Fibroblast of lung (primary cell): ENCODE data around the gene FAM53B. TPM values are rescaled to one million over a fixed set of nuclear protein-coding genes. Genes with fewer than 3 reads are reported as not detected.
"Not testable (repeated sequence)": the region's sequence is repeated elsewhere in the genome, so short reads cannot be mapped to it uniquely, and the experiment has no call there.

Source experiments
- DNase-seq, 2 donors: peaks; one replicate each; pipeline versions ENCODE4 v3.0.0 to v3.0.0-alpha.2; 2010; ENCODE audit warnings: low read depth in 2 of 2
- H2AFZ ChIP-seq: 2 replicates; pipeline ENCODE4 v1.5.1; 2012; ENCODE audit warnings: low read length, control low read depth, inconsistent platforms
- H3K27ac ChIP-seq: 2 replicates; pipeline ENCODE4 v1.5.1; 2011; ENCODE audit warnings: low read length, control low read depth; ENCODE audit not compliant: insufficient read depth
- H3K27me3 ChIP-seq: 2 replicates; pipeline ENCODE4 v1.5.1; 2011; ENCODE audit warnings: mild to moderate bottlenecking, low read length; ENCODE audit not compliant: control insufficient read depth, insufficient read depth
- H3K36me3 ChIP-seq: 2 replicates; pipeline ENCODE4 v1.5.1; 2011; ENCODE audit warnings: low read length; ENCODE audit not compliant: control insufficient read depth, insufficient read depth
- H3K4me1 ChIP-seq: 2 replicates; pipeline ENCODE4 v1.5.1; 2011; ENCODE audit warnings: low read length; ENCODE audit not compliant: control insufficient read depth, insufficient read depth; ENCODE audit errors: extremely low read depth
- H3K4me2 ChIP-seq: 2 replicates; pipeline ENCODE4 v1.5.1; 2011; ENCODE audit warnings: low read length, control low read depth; ENCODE audit not compliant: insufficient read depth; ENCODE audit errors: extremely low read depth
- H3K4me3 ChIP-seq, 4 experiments: fragments of 200-600 bp in 1 of 4; sonication (generic) in 1 of 4; replicated peaks in 1 of 4; 2 replicates each; pipeline ENCODE4 v1.5.1; 2011 to 2016; ENCODE audit warnings: low read length in 4 of 4, low read depth in 3 of 4, mild to moderate bottlenecking in 3 of 4, control low read depth in 2 of 4, inconsistent platforms in 1 of 4, mixed read lengths in 1 of 4; ENCODE audit not compliant: insufficient read depth in 1 of 4; ENCODE audit errors: control extremely low read depth in 1 of 4
- H3K79me2 ChIP-seq: 2 replicates; pipeline ENCODE4 v1.5.1; 2012; ENCODE audit warnings: mild to moderate bottlenecking, low read length, inconsistent platforms; ENCODE audit not compliant: control insufficient read depth, insufficient read depth
- H3K9ac ChIP-seq: 2 replicates; pipeline ENCODE4 v1.5.1; 2011; ENCODE audit warnings: mild to moderate bottlenecking, low read length, control low read depth; ENCODE audit not compliant: insufficient read depth
- H3K9me3 ChIP-seq: 2 replicates; pipeline ENCODE4 v1.5.1; 2012; ENCODE audit warnings: low read depth, low read length; ENCODE audit not compliant: control insufficient read depth, insufficient read depth
- H4K20me1 ChIP-seq: 2 replicates; pipeline ENCODE4 v1.5.1; 2011; ENCODE audit warnings: low read length; ENCODE audit not compliant: control insufficient read depth, insufficient read depth; ENCODE audit errors: extremely low read depth
- EZH2 ChIP-seq: IDR thresholded peaks from 2 replicates; pipeline ENCODE4 v1.5.1; 2012; ENCODE audit warnings: low read length, control low read depth, mild to moderate bottlenecking; ENCODE audit errors: missing control alignments
- polyA plus RNA-seq, 2 donors: library from polyadenylated mRNA; depleted of rRNA in 1 of 2; stranded (reverse) in 1 of 2; unstranded in 1 of 2; fragments of >200 nt; gene quantifications; 2 replicates each; pipeline ENCODE4 v1.2.1, GENCODE V29; 2011 to 2012; ENCODE audit warnings: missing spikeins in 1 of 2
- total RNA-seq: library from RNA; depleted of rRNA; stranded (reverse); fragments of >200 nt; gene quantifications from 2 replicates; pipeline ENCODE4 v1.2.1, GENCODE V29; 2014
- TF ChIP-seq, protein P1 (sequence below), 2 donors: IDR thresholded peaks in 1 of 2; conservative IDR thresholded peaks in 1 of 2; 1 replicate in 1 of 2; 2 replicates in 1 of 2; pipeline ENCODE4 v1.5.1; 2011 to 2012; ENCODE audit warnings: low read length in 2 of 2, control low read depth in 1 of 2, inconsistent platforms in 1 of 2, low read depth in 1 of 2, mild to moderate bottlenecking in 1 of 2

The FAM53B gene
- total and polyA plus RNA-seq, 2 donors (not counting 1 experiment from before 2014, with no cell fraction given), result 2.2 to 11.7 TPM

DNA sequence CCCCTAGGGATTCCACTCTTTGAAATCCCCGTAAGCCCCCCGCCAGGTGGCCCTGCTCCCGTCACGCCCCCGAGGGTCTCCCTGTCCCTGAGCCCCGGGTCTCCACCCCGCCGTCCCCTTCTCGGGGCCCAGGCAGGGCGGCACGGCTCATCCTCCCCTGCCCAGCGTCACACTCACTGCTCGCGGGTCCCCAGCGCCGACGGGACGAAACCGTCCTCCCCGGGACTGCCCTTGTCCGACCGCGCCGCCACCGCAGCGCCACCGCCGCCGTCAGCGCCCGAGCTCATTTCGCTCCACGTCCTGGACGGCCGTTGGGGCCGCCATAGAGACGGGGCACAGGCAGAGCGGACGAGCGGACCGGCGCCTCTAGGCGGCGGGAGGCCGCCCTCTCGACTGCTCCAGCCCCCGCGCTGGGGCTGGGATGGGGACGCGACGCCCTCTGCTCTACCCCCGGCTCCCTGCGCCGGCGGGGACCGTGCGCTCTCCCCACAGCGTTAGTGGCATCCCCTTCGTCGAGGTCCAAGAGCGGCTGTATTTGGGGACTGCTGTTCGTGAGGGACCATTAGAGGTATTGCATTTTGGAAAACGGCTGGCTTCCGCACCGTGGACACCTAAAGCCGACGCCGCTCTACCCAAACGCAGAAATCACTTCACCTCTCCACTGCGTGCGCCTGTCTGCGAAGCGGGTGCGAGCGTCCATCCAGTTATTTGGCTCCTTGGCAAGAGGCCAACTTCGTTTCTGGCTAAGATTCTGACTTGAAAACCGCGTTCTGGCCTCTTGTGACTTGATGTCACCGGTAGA is 47.6 kb upstream of the FAM53B start, which contains the start of gene EEF1AKMT2:
EEF1AKMT2 (minus strand) TSS at position 341 of the 802 bp plus-strand sequence; CDS start at position 287, 54 bp downstream.
- Histone ChIP-seq H3K79me2 (peaks cover 21% of the 10 kb centered on the region), H2AFZ (peak within 1 kb of the TSS; percentile 98), H3K9ac (peak within 1 kb of the TSS; percentile 95), H3K27ac (peak within 1 kb of the TSS; percentile 95), H3K27me3 (no peaks in the 10 kb centered on the region), H3K4me1 (no peaks in the 10 kb centered on the region), H3K4me2 (peak within 1 kb of the TSS; percentile 89), H3K4me3 (peak within 1 kb of the TSS; percentile 91 to 99 (median 92)), H3K9me3 (no peaks in the 10 kb centered on the region), H4K20me1 (no peaks in the 10 kb centered on the region), H3K36me3 (no peaks in the 10 kb centered on the region)
- no peak for TF ChIP-seq EZH2
- TF ChIP-seq, protein P1, sequence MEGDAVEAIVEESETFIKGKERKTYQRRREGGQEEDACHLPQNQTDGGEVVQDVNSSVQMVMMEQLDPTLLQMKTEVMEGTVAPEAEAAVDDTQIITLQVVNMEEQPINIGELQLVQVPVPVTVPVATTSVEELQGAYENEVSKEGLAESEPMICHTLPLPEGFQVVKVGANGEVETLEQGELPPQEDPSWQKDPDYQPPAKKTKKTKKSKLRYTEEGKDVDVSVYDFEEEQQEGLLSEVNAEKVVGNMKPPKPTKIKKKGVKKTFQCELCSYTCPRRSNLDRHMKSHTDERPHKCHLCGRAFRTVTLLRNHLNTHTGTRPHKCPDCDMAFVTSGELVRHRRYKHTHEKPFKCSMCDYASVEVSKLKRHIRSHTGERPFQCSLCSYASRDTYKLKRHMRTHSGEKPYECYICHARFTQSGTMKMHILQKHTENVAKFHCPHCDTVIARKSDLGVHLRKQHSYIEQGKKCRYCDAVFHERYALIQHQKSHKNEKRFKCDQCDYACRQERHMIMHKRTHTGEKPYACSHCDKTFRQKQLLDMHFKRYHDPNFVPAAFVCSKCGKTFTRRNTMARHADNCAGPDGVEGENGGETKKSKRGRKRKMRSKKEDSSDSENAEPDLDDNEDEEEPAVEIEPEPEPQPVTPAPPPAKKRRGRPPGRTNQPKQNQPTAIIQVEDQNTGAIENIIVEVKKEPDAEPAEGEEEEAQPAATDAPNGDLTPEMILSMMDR (conservative IDR thresholded peaks at IDR 0.05 in 1 of 2, IDR thresholded peaks at IDR 0.05 in 1 of 2; ENCODE audit: low read depth in 1 of 2, low read length in 2 of 2), result peak; percentile 7 to 33
- peak; percentile 84 to 86 for DNase-seq

DNA sequence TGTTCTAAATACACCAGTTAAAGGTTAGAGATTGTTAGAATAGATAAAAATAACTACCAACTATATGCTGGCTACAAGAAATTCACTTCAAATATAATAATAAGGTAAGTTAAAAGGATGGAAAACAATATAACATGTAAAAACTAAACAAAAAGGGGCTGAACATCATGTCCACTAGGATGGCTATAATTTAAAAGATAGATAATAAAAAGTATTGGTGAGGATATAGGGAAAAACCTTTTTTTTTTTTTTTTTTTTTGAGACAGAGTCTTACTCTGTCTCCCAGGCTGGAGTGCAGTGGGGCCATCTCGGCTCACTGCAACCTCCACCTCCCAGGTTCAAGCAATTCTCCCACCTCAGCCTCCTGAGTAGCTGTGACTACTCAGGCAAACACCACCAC is 38.7 kb upstream of the FAM53B start:
- not testable (repeated sequence) for H3K4me3 ChIP-seq, H3K36me3 ChIP-seq, DNase-seq, H3K4me1 ChIP-seq, H3K9ac ChIP-seq, H3K9me3 ChIP-seq, H3K27me3 ChIP-seq, H3K27ac ChIP-seq, H3K79me2 ChIP-seq, H4K20me1 ChIP-seq, H3K4me2 ChIP-seq, H2AFZ ChIP-seq

DNA sequence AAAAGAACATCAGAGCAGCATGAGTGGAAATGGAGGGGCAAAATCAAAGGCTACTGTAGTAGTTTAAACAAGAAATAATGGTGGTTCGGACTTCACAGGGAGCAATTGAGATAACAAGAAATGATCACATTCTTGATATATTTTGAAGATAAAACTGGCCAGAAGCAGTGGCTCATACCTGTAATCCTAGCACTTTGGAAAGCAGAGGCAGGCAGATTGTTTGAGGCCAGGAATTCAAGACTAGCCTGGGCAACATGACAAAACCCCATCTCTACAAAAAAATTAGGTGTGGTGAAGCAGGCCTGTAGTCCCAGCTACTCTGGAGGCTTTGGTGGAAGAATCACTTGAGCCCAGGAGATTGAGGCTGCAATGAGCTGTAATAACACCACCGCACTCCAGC is 24.6 kb upstream of the FAM53B start:
- no peak for TF ChIP-seq EZH2
- TF ChIP-seq, protein P1 (conservative IDR thresholded peaks at IDR 0.05 in 1 of 2, IDR thresholded peaks at IDR 0.05 in 1 of 2; ENCODE audit: low read depth in 1 of 2, low read length in 2 of 2), result no peak
- Histone ChIP-seq H3K27ac (no peak overlapping the region), H3K9me3 (no peaks in the 10 kb centered on the region), H3K79me2 (no peaks in the 10 kb centered on the region), H3K4me2 (no peak overlapping the region), H3K36me3 (no peaks in the 10 kb centered on the region), H3K4me1 (no peaks in the 10 kb centered on the region), H2AFZ (no peak overlapping the region), H3K27me3 (no peaks in the 10 kb centered on the region), H4K20me1 (no peaks in the 10 kb centered on the region), H3K4me3 (no peak overlapping the region), H3K9ac (no peak overlapping the region)
- peak in 1 of 2 donors; percentile 45 for DNase-seq
